Right cardiac atrium (tissue), 5 donors: ENCODE measurements around the gene CA10. TPM values are rescaled to one million over a fixed set of nuclear protein-coding genes. Genes with fewer than 3 reads are reported as not detected.

Experiments used
- ATAC-seq, 2 donors: fragments of 200-7000 bp; cut with Tn5 transposase; one replicate each; pipeline versions ENCODE4 v1.8.0 to v1.9.1; 2020; ENCODE audit warnings: moderate library complexity in 2 of 2, mild to moderate bottlenecking in 1 of 2
- DNase-seq, 3 donors: peaks; one replicate each; pipeline ENCODE4 v3.0.0-alpha.2; 2020
- H3K27ac ChIP-seq: one replicate; pipeline ENCODE4 v1.5.1; 2013; ENCODE audit warnings: mild to moderate bottlenecking, low read length, control low read depth, moderate library complexity
- H3K27me3 ChIP-seq: one replicate; pipeline ENCODE4 v1.6.1; 2013; ENCODE audit not compliant: control insufficient read depth, insufficient read depth
- H3K4me1 ChIP-seq: one replicate; pipeline ENCODE4 v1.6.1; 2013; ENCODE audit warnings: low read length; ENCODE audit not compliant: control insufficient read depth, insufficient read depth
- H3K4me3 ChIP-seq: one replicate; pipeline ENCODE4 v1.5.1; 2013; ENCODE audit warnings: low read length, control low read depth
- H3K9me3 ChIP-seq: one replicate; pipeline ENCODE4 v1.6.1; 2013; ENCODE audit warnings: low read length; ENCODE audit not compliant: control insufficient read depth
- WGBS: extraction: QIAGEN DNeasy Blood & Tissue Kit; methylation state at CpG from one replicate; pipeline ENCODE4 v1.1.7; 2013; 5-methylcytosine and 5-hydroxymethylcytosine counted together
- intact Hi-C, 4 donors: fragments of 100-400 bp; cut with DNase I; formaldehyde crosslinking; loops; one replicate each; pipeline versions ENCODE4 v1.11.0 to v1.14.0; 2022 to 2023
- polyA plus RNA-seq: library from polyadenylated mRNA; stranded (reverse); fragments of 200-250 nt; gene quantifications from one replicate; pipeline ENCODE4 v1.2.3, GENCODE V29; 2013
- total RNA-seq, 4 donors: library from RNA; stranded (reverse); fragmentation: NEBNext Ultra II Directional; extraction: Animal tissue kit (Norgen Biotek cat#: 25700); gene quantifications; one replicate each; pipeline ENCODE4 v1.2.1, GENCODE V29; 2021
- donor health status: healthy with polysubstance abuse.
- donor health status: DM: no; HTN: yes; CAD: no.
- donor health status: DM: no; HTN: no; CAD: no.
- donor health status: DM: no; HTN: yes; CAD: no; lungs with severe emphysema.
- donor health status: DM: yes; HTN: yes; CAD: no.

CA10 gene
- total and polyA plus RNA-seq, 5 donors: 0.05 TPM; not detected in 4

DNA sequence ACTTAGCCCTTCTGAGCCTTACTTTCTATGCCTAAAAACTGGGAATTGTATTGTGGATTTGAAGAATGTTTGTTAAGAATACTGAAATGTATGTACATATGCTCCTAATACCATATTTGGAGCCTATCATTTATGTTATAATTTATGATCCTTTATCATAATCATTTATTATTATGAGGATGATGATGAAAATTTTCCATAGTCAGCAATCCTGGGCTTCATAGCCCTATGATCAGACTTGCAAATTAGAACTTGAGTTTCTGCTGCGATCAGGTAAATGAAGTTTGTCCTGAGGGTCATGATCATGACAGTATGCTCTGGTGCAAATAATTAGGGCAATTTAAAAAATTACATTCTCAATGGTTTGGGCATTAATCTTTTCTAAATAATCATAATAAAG, 147.4 kb downstream of the CA10 start:
- intact Hi-C loops: no loop called here
- H3K4me3 ChIP-seq: no peak overlapping the region
- DNase-seq (no peak), ATAC-seq (no peak)
- no peaks in the 10 kb centered on the region for H3K27me3 ChIP-seq
- H3K4me1 ChIP-seq: no peaks in the 10 kb centered on the region
- no peak overlapping the region for H3K27ac ChIP-seq
- WGBS: 97% methylated on average over 1 of the region's 1 CpG
- H3K9me3 ChIP-seq: no peaks in the 10 kb centered on the region

DNA sequence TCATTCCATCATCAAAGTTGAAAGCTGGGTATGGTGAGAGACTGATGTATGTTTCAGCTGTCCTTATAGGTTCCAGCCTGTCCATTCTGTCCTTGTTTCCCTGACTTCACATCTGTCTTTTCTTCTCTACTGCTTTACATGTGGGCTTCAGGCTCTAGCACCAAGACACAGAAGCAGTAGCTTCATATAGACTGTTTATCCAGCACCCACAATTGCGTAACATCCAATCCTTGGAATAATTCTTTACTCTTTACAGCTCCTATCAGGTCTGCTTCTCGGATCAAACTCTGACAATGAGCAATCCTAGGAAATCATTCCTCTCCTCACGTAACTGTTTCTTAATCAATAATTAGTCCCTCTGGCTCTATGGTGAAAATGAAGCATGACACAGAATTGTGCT, 158.9 kb downstream of the CA10 start:
- 84% methylated on average over 3 of the region's 3 CpGs for WGBS

DNA sequence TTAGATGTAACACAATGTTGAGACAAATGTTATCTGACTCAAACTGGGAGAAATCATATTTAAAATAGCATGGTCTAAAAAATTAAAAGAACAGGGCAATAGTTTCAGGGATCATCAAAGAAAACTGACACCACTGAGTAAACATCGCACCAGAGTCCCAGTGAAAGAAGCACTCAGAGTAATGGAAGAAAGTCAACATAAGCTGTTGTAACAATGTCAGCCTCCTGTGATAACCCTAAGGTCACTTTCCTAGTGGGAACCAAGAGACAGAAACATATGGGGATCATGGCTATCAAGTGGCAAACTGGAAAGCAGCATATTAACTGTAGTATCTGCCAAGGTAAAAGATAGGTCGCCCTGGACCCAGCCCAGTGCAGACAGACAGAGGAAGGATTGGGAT, 160.8 kb downstream of the CA10 start:
- H3K27me3 ChIP-seq: no peaks in the 10 kb centered on the region
- WGBS: 62% methylated on average over 2 of the region's 2 CpGs
- no peak overlapping the region for H3K27ac ChIP-seq
- H3K9me3 ChIP-seq: no peaks in the 10 kb centered on the region
- no peak for DNase-seq
- H3K4me1 ChIP-seq: no peaks in the 10 kb centered on the region
- ATAC-seq: no peak
- no peak overlapping the region for H3K4me3 ChIP-seq
- intact Hi-C loops: no loop called here

More for the DNA sequence above, 158.9 kb downstream of the CA10 start:
- Histone ChIP-seq H3K4me1 (no peaks in the 10 kb centered on the region), H3K9me3 (no peaks in the 10 kb centered on the region), H3K27me3 (no peaks in the 10 kb centered on the region), H3K4me3 (no peak overlapping the region), H3K27ac (no peak overlapping the region)
- ATAC-seq (no peak), DNase-seq (no peak)
- intact Hi-C loops: no loop called here

DNA sequence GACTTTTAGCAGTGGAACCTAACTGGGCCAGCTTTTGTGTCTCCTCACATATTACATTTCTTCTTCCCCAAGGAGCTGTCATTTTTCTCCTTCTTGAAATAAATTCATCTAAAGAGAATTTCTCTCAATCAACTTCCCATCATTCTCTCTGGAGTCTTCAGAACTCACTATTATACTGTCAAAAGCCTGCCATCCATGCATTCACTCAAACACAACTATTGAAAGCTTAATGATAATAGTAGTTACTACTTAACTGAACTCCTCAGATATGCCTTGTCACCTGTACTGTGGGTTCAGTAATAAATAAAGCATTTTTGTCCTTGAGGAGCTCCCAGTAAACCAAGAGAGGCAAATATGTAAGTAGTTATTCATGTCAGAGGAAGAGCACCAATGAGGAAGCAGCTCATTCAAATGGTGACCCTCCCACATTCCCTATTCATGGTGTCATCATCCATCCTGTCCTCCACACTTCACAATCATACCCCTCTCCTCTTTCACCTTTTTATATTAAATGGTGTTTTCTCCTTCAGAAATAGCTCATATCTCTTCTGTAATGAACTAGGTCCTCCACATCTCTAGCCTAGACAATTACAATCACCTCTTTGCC, 162.6 kb downstream of the CA10 start:
- DNase-seq (no peak), ATAC-seq (no peak)
- Histone ChIP-seq H3K4me3 (no peak overlapping the region), H3K4me1 (no peaks in the 10 kb centered on the region), H3K9me3 (no peaks in the 10 kb centered on the region), H3K27me3 (no peaks in the 10 kb centered on the region), H3K27ac (no peak overlapping the region)
- intact Hi-C loops: no loop called here

DNA sequence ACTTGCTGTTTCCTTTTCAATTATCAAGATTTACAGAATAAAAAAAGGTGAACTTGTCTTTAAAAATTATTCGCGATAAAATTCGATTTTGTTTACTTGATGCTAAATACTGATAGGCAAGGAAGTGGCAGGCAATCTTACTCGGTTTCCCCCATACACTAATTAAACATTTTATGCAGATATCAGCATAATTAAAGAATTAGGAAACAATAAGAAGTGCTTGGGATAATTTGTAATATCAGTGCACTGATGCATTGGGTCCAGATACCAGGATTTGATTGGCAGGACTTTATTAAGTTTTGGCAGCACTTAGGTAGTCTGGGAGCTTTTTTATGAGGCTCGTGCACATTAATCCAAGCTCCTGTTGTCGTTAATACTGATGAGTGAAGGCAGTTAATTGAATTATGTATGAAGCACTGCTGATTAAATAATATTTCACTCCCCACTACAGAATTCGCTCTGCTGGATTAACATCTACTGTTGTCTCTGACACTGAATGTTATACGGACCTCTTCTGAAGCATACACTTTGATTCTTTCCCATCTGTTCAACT, 165.6 kb downstream of the CA10 start:
- Histone ChIP-seq H3K27me3 (no peaks in the 10 kb centered on the region), H3K27ac (no peak overlapping the region), H3K4me3 (no peak overlapping the region), H3K9me3 (no peaks in the 10 kb centered on the region), H3K4me1 (no peaks in the 10 kb centered on the region)
- intact Hi-C loops: no loop called here
- no peak for ATAC-seq
- DNase-seq: no peak
- WGBS: 76% methylated on average over 8 of the region's 8 CpGs

DNA sequence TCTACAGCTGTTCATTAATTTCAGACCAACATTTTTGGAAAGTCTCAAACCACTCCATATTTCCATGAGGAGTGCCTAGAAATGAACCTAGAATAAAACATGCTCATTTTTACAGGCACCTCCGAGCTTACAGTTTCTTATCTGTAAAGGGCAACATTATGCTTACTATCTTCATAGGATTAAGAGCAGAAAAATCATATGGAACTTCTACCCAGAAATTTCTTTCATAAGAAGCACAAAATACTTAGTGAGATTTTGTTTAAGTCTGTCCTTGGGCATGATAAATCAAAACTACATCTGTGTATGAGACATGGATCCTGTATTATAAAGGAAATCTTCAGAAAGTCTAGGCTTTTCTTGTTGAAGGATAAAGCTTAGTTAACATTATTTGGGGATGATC, 187.4 kb downstream of the CA10 start:
- DNase-seq: no peak
- no peaks in the 10 kb centered on the region for H3K27me3 ChIP-seq
- no peak overlapping the region for H3K27ac ChIP-seq
- 44% methylated on average over 1 of the region's 1 CpG for WGBS
- ATAC-seq: no peak
- intact Hi-C loops: no loop called here
- H3K4me3 ChIP-seq: no peak overlapping the region
- no peaks in the 10 kb centered on the region for H3K4me1 ChIP-seq
- H3K9me3 ChIP-seq: no peaks in the 10 kb centered on the region

DNA sequence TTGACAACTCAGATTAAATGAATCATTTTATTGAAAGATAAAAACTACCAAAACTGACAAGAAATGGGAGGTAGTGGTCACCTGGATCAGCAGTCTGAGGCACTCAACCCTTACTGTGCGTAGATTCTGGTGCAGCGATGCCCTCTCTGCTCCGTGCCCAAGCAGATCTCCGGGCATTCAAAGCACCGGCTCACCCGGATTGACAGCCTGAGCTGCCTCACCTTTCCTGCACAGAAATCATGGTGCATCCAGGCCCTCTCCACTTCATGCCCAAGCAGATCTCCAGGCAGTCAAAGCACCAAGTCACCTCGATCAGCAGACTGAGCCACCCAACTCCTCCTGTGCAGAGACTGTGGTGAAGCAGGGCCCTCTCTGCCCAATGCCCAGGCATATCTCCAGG, 196.8 kb downstream of the CA10 start:
- WGBS: 87% methylated on average over 7 of the region's 7 CpGs
- DNase-seq: peak in 1 of 3 donors; percentile 7
- no peak for ATAC-seq
- H3K27me3 ChIP-seq: no peaks in the 10 kb centered on the region
- no peak overlapping the region for H3K4me3 ChIP-seq
- H3K27ac ChIP-seq: no peak overlapping the region
- peaks cover 5% of the 10 kb centered on the region for H3K9me3 ChIP-seq
- no peaks in the 10 kb centered on the region for H3K4me1 ChIP-seq
- intact Hi-C loops: no loop called here

DNA sequence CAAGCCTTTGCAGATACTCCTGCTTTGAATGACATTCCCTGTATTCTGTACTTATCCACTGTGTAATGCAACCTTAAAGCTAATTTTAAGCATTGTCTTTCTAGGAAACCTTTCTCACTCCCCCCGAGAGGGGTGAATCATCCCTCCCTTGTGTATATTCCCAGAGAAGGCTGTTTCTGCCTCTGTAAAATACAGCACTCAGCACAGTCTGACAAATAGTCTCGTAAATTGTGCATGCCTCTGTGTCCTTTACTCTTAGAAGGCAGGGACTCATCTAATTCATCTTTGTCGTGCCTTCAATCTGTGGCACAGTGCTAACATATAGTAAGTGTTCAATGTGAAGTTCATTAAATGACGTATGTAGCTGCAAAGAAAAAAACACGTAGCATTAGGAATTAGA, 200.7 kb downstream of the CA10 start:
- Histone ChIP-seq H3K4me3 (no peak overlapping the region), H3K9me3 (peaks cover 5% of the 10 kb centered on the region), H3K4me1 (no peaks in the 10 kb centered on the region), H3K27me3 (no peaks in the 10 kb centered on the region), H3K27ac (no peak overlapping the region)
- intact Hi-C loops: no loop called here
- no peak for ATAC-seq
- 68% methylated on average over 5 of the region's 5 CpGs for WGBS
- no peak for DNase-seq

DNA sequence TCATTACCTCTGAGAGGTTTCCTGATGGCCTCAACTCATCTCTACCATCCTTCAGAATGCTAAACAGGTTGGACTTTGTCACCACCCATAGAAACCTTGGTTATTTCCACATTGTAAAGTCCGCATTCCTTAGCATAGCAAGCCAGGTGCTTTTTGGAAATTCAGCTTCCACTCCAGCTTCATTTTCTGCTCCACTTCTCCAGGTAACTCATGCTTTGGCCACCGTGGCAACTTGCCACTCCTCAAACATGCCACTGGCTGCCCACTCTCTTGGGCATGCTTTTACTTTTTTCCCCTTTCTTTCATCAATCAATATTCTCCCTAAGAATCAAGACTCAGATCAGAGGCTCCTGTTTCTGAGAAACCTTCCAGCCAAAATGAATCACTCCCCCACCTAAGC, 203.3 kb downstream of the CA10 start:
- H3K27ac ChIP-seq: no peak overlapping the region
- no peak for DNase-seq
- no peaks in the 10 kb centered on the region for H3K4me1 ChIP-seq
- WGBS: 73% methylated on average over 2 of the region's 2 CpGs
- no peak overlapping the region for H3K4me3 ChIP-seq
- no peaks in the 10 kb centered on the region for H3K9me3 ChIP-seq
- ATAC-seq: no peak
- H3K27me3 ChIP-seq: no peaks in the 10 kb centered on the region
- intact Hi-C loops: no loop called here

DNA sequence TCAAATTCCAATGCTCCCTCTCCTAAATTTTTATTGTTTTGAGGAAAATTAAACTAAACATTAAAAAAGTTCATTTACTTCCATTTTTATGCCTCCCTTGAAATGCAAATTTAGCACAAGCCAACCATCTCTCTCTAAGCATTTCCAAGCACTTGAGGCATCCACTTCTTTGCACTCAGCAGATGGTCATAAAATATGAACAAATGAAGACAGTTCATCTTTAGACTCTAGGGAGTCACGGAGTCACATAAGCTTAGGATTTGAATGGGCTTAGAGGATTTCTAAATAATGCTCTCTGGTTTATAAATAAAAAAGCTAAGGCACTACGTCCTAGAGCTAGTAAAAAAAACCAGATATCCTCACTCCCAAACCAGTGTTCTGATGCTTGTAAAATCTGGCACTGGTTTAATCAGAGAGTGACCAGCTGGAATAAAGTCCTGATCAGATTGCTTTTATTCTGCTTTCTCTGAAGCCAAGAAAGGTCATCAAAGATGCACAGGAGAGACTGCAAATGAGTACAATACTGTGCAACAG, 204.2 kb downstream of the CA10 start:
- Histone ChIP-seq H3K27ac (no peak overlapping the region), H3K9me3 (no peaks in the 10 kb centered on the region), H3K4me1 (no peaks in the 10 kb centered on the region), H3K4me3 (no peak overlapping the region), H3K27me3 (no peaks in the 10 kb centered on the region)
- intact Hi-C loops: no loop called here
- WGBS: 14% methylated on average over 2 of the region's 2 CpGs
- DNase-seq (no peak), ATAC-seq (no peak)

DNA sequence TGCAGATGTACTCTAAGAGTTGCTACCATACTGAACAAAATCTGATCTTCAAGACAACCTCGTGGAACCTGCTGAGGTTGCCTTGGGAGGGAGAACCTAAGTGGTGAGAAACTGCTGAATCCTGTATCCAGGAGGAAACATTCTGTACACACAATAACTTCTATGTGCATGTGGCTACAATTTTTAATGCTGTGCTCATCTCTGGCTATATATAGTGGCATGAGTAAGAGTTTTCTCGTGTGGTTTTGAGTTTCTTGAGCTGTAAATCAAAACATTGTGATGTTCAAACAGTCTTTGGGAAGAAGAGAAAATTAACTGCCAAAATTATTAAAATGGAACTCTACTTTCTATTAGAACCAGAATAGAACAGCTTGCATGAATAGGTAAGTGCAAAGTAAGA, 206.8 kb downstream of the CA10 start:
- WGBS: 7% methylated on average over 2 of the region's 2 CpGs
- H3K4me1 ChIP-seq: no peaks in the 10 kb centered on the region
- intact Hi-C loops: no loop called here

DNA sequence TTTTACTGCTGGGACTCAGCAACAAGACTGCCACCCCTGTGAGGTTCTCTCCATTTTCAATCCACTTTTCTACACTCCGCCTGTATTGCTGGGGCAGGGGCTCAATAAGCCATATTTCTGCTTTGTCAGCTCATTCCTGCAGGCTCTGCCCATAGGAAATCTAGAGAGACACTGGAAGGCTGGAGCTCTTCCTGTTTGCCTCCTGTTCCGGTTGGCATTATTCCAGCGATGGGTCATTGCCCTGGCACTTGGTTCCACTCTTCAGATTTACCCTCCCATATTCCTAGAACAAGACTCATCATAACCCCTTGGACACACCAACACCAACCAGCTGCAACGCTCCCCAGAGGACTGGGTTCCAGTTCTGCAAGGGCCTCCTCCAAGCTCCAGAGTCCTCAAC, 210.4 kb downstream of the CA10 start:
- WGBS: 80% methylated on average over 4 of the region's 4 CpGs
- ATAC-seq: no peak
- DNase-seq: no peak
- Histone ChIP-seq H3K4me3 (no peak overlapping the region), H3K27me3 (no peaks in the 10 kb centered on the region), H3K4me1 (no peaks in the 10 kb centered on the region), H3K27ac (no peak overlapping the region), H3K9me3 (no peaks in the 10 kb centered on the region)
- intact Hi-C loops: no loop called here

More for the DNA sequence above, 206.8 kb downstream of the CA10 start:
- Histone ChIP-seq H3K27ac (no peak overlapping the region), H3K9me3 (no peaks in the 10 kb centered on the region), H3K4me3 (no peak overlapping the region), H3K27me3 (no peaks in the 10 kb centered on the region)
- ATAC-seq (no peak), DNase-seq (no peak)
